HG02763 (cell line): Measurements from ENCODE around the gene PPRC1.

Experiments used
- ATAC-seq: cut with Tn5 transposase; IDR thresholded peaks from one replicate; pipeline ENCODE4 v1.9.1; 2021; ENCODE audit warnings: mild to moderate bottlenecking, moderate library complexity; ENCODE audit not compliant: unreplicated experiment

The PPRC1 gene

DNA sequence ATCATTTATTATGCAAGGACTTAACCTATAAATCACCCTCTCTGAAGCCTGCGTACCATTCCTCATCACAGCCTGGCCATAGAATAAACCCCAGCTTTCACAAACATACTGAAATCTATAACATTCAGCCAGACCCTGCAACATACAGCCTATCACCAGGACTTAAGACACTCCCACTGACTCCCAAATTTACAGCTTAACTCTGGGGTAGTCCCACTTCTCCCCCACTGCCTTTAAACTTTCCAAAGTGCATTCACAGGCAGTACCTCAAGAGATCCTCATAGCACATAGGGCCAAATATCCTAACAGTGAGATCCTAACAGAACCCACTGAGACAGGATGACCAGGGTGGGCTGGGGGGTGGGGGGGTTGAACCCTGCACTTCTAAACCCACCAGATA, 16.2 kb upstream of the PPRC1 start:
- no peak for ATAC-seq

- ATAC-seq: no peak
Observed at GRCh38 chr10:102117391-102118159, 15.3 kb upstream of the PPRC1 start.

- ATAC-seq: no peak
Observed at GRCh38 chr10:102118867-102119266, 14.0 kb upstream of the PPRC1 start.

DNA sequence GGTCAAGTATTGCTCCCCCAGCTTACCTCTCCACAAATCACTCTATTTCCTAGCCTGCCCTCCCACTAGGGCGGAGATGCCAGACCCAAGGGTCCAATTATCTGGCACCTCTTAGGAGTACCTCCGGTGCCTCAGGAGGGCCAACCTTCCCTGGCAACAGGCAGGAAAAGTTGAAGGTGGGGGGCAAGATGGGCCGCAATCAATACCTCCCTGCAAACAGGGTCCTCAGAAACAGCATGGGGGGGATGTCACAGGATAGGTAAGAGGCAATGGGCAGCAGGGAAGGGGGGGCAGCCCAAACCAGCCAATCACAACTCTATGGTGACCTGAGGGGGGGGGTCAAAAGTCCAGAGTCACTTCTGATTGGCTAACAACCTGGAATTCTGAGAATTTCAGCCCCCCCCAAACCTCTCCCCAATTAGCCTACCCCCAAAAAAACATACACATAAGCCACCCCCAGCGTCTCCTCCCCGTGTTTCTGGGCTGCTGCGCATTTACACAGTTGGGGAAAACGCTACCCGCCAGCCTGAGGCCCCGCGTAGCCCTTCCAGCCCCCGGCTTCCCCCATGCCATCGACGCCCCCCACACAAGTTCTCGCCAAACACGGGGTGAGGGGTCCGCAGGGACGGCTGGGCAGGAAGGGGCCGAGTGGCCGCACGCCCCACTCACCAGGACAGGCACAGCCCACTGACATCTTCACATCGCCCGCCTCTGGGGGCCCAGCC, 13.3 kb upstream of the PPRC1 start:
- ATAC-seq: no peak

- ATAC-seq: peak; percentile 60
Observed at GRCh38 chr10:102120142-102120990, 12.5 kb upstream of the PPRC1 start, which contains the start of gene LDB1. Gene LDB1 (minus strand): TSS chr10:102120368. CDS start chr10:102120110, 258 bp downstream.

DNA sequence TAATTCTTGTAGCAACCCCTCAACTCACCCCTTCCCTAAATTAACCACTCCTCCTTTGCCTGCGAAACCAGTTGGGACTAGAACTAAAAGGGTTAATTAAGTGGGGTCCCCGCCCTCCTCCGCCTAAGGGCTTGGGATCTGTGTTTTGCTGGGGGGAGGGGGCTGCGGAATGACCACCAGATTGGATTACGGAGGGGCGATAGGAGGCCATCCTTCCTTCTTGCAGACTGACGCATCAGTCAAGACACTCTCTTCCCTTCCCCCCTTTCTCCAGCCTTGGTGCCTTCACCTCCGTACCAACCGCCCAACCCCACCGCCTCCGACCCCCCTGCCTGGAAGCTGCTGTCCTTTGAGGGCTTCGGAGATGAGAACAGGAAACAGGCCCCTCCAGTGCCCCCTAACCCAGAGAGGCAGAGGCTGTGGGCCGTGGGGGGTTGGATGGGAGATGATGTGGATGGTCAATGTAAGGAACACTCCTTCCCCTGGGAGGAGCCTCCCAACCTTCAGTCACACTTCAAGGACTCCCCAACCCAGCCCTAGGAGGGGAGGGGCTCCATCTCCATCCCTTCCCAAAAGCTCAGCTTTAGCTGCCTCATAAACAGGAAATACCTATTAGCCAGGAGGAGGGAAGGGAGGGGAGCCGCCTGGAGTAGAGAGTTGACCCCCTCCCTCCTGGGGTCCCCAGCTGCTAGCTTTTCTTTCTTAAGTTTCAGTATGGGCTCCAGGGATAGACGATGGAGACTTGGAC, 11.7 kb upstream of the PPRC1 start:
- ATAC-seq: no peak

DNA sequence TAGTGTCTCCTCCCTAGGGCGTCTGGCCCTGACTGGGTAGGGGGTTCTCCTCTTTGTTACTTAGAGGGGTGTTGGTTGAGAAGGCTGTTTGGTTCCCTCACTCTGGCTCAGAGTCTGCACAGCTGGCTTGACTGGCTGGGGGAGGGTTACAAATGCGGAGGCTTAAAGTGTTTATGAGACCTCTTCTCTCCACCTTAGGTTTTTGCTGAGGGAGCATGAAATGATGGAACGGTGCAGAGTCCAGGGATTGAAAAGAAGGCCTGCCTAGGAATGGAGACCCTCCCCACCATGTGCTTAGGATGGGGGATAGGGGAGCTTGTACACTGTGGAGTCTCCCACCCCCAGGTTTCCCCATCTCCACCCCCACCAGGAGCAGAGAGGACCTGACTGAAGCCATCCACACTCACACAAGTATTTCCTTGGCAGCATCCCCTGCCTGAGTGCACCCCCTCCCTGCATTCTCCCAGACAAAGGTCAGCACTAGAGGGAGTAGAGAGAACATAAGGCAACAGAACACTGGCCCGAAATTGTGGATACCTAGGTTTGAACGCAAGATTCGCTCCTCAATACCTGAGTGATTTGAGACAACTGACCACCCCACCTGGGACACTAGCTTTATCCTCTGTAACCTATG, 11.0 kb upstream of the PPRC1 start:
- no peak for ATAC-seq

GRCh38 chr10:102122450-102122849, 10.4 kb upstream of the PPRC1 start:
- ATAC-seq: no peak

GRCh38 chr10:102123223-102123622, 9.6 kb upstream of the PPRC1 start:
- ATAC-seq: no peak

GRCh38 chr10:102131286-102132170, 1.3 kb upstream of the PPRC1 start:
- no peak for ATAC-seq

- ATAC-seq: no peak
Observed at GRCh38 chr10:102132193-102132562, 662 bp upstream of the PPRC1 start.

- no peak for ATAC-seq
Observed at GRCh38 chr10:102133373-102134195, 744 bp downstream of the PPRC1 start.

DNA sequence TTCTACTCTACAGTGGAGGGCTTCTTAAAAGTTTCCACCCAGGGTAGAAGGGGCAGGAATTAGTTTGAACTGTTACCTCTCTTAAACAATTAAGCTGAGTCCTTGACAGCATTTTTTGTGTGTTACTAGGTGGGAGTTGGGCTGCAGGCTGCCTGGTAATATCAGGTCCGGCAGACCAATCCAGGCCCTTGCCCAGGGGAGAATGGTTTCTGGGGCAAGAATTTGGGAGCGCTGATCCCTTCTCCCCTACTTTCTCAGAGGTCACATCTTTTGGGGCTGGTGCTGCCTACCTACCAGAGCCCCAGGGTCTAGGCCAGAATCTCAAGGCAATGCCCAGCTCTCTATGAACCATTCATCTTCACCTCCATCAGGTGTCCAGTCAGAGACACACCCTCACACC, 1.6 kb downstream of the PPRC1 start:
- ATAC-seq: no peak

GRCh38 chr10:102135956-102136526, 3.2 kb downstream of the PPRC1 start:
- ATAC-seq: no peak

- no peak for ATAC-seq
Observed at GRCh38 chr10:102139281-102140110, 6.7 kb downstream of the PPRC1 start.

DNA sequence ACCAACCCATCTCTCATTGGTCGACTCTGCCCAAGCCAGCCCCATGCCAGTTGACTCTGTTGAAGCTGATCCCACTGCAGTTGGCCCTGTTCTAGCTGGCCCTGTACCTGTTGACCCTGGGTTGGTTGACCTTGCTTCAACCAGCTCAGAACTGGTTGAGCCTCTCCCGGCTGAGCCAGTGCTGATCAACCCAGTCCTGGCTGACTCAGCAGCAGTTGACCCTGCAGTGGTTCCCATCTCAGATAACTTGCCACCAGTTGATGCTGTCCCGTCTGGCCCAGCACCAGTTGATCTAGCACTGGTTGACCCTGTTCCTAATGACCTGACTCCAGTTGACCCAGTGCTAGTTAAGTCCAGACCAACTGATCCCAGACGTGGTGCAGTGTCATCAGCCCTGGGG, 7.4 kb downstream of the PPRC1 start:
- no peak for ATAC-seq

DNA sequence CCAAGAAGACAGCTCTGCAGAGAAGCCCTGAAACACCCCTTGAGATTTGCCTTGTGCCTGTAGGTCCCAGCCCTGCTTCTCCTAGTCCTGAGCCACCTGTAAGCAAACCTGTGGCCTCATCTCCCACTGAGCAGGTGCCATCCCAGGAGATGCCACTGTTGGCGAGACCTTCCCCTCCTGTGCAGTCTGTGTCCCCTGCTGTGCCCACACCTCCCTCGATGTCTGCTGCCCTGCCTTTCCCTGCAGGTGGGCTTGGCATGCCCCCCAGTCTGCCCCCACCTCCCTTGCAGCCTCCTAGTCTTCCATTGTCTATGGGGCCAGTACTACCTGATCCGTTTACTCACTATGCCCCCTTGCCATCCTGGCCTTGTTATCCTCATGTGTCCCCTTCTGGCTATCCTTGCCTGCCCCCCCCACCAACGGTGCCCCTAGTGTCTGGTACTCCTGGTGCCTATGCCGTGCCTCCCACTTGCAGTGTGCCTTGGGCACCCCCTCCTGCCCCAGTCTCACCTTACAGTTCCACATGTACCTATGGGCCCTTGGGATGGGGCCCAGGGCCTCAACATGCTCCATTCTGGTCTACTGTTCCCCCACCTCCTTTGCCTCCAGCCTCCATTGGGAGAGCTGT, 8.2 kb downstream of the PPRC1 start:
- no peak for ATAC-seq
